KMS-11 (cell line): ENCODE data around the gene MTAP.

ENCODE experiments used
- H2AFZ ChIP-seq: fragments of 200-600 bp; sonication (generic); 2 replicates; pipeline ENCODE4 v1.6.1; 2016; ENCODE audit warnings: antibody characterized with exemption, mixed run types, low read depth
- H3K27ac ChIP-seq: fragments of 200-600 bp; sonication (generic); 2 replicates; pipeline ENCODE4 v1.6.1; 2016; ENCODE audit warnings: mild to moderate bottlenecking, mixed run types
- H3K27me3 ChIP-seq: fragments of 200-600 bp; sonication (generic); 2 replicates; pipeline ENCODE4 v1.6.1; 2017; ENCODE audit warnings: mild to moderate bottlenecking, low read depth, mixed run types, moderate library complexity; ENCODE audit not compliant: insufficient read depth
- H3K36me3 ChIP-seq: fragments of 200-600 bp; sonication (generic); 2 replicates; pipeline ENCODE4 v1.6.1; 2017; ENCODE audit warnings: mild to moderate bottlenecking, mixed run types; ENCODE audit not compliant: insufficient read depth
- H3K4me1 ChIP-seq: fragments of 200-600 bp; sonication (generic); 2 replicates; pipeline ENCODE4 v1.6.1; 2016; ENCODE audit warnings: mild to moderate bottlenecking, low read depth, mixed run types; ENCODE audit not compliant: poor library complexity, severe bottlenecking
- H3K4me2 ChIP-seq: fragments of 200-600 bp; sonication (generic); 2 replicates; pipeline ENCODE4 v1.7.0; 2016; ENCODE audit warnings: mild to moderate bottlenecking, mixed run types
- H3K4me3 ChIP-seq: fragments of 200-600 bp; sonication (generic); IDR thresholded peaks from 2 replicates; pipeline ENCODE4 v1.6.1; 2017; ENCODE audit warnings: low read depth, low read length, mixed read lengths; ENCODE audit not compliant: insufficient read depth
- H3K79me2 ChIP-seq: fragments of 200-600 bp; sonication (generic); 2 replicates; pipeline ENCODE4 v1.6.1; 2016; ENCODE audit warnings: low read depth, mixed run types; ENCODE audit not compliant: insufficient read depth
- H3K9ac ChIP-seq: fragments of 200-600 bp; sonication (generic); 2 replicates; pipeline ENCODE4 v1.6.1; 2016; ENCODE audit warnings: mild to moderate bottlenecking, mixed run types
- H4K20me1 ChIP-seq: fragments of 200-600 bp; sonication (generic); 2 replicates; pipeline ENCODE4 v1.6.1; 2016; ENCODE audit warnings: mild to moderate bottlenecking, mixed run types; ENCODE audit not compliant: insufficient read depth
- CTCF ChIP-seq: fragments of 200-600 bp; sonication (generic); conservative IDR thresholded peaks from 2 replicates; pipeline ENCODE4 v1.6.1; 2017; ENCODE audit warnings: low read depth, mild to moderate bottlenecking, antibody characterized with exemption, low read length, moderate library complexity, mixed read lengths

Gene MTAP

GRCh38 chr9:21862871-21863270 lies 60.4 kb downstream of the MTAP start:
- no peak overlapping the region for H3K27ac ChIP-seq
- no peaks in the 10 kb centered on the region for H3K27me3 ChIP-seq
- no peak overlapping the region for H3K9ac ChIP-seq
- no peaks in the 10 kb centered on the region for H4K20me1 ChIP-seq
- TF ChIP-seq CTCF, result no peak
- no peak overlapping the region for H3K4me3 ChIP-seq
- H3K36me3 ChIP-seq, result peaks cover 12% of the 10 kb centered on the region
- H3K4me2 ChIP-seq, result no peak overlapping the region
- no peak overlapping the region for H2AFZ ChIP-seq
- no peaks in the 10 kb centered on the region for H3K79me2 ChIP-seq
- no peaks in the 10 kb centered on the region for H3K4me1 ChIP-seq

GRCh38 chr9:21864505-21864904 lies 62.1 kb downstream of the MTAP start:
- H3K27ac ChIP-seq, result no peak overlapping the region
- H2AFZ ChIP-seq, result no peak overlapping the region
- H3K9ac ChIP-seq, result no peak overlapping the region
- no peaks in the 10 kb centered on the region for H3K4me1 ChIP-seq
- H3K4me2 ChIP-seq, result no peak overlapping the region
- H3K27me3 ChIP-seq, result no peaks in the 10 kb centered on the region
- peaks cover 12% of the 10 kb centered on the region for H3K36me3 ChIP-seq
- no peaks in the 10 kb centered on the region for H4K20me1 ChIP-seq
- H3K4me3 ChIP-seq, result no peak overlapping the region
- no peak for TF ChIP-seq CTCF
- H3K79me2 ChIP-seq, result no peaks in the 10 kb centered on the region

GRCh38 chr9:21866302-21866701 lies 63.9 kb downstream of the MTAP start:
- H3K9ac ChIP-seq, result no peak overlapping the region
- no peaks in the 10 kb centered on the region for H3K27me3 ChIP-seq
- no peaks in the 10 kb centered on the region for H4K20me1 ChIP-seq
- H3K27ac ChIP-seq, result no peak overlapping the region
- no peaks in the 10 kb centered on the region for H3K79me2 ChIP-seq
- H3K4me3 ChIP-seq, result no peak overlapping the region
- H2AFZ ChIP-seq, result no peak overlapping the region
- no peak overlapping the region for H3K4me2 ChIP-seq
- H3K36me3 ChIP-seq, result peaks cover 3% of the 10 kb centered on the region; the same call in 1 of the 2 replicates
- TF ChIP-seq CTCF, result no peak
- no peaks in the 10 kb centered on the region for H3K4me1 ChIP-seq

- Histone ChIP-seq H3K4me3 (no peak overlapping the region), H4K20me1 (no peaks in the 10 kb centered on the region), H3K36me3 (no peaks in the 10 kb centered on the region), H3K27me3 (no peaks in the 10 kb centered on the region), H3K79me2 (peaks cover 6% of the 10 kb centered on the region; the same call in 1 of the 2 replicates), H3K27ac (no peak overlapping the region), H3K4me2 (no peak overlapping the region), H2AFZ (no peak overlapping the region), H3K4me1 (no peaks in the 10 kb centered on the region), H3K9ac (no peak overlapping the region)
- TF ChIP-seq CTCF, result no peak
Measured at GRCh38 chr9:21871256-21871975, 69.0 kb downstream of the MTAP start.
